HG03066 (cell line): Measurements from ENCODE around the gene KRTAP5-6.
"Not testable (repeated sequence)": the region's sequence is repeated elsewhere in the genome, so short reads cannot be mapped to it uniquely, and the experiment has no call there.

Experiments used
- ATAC-seq: cut with Tn5 transposase; IDR thresholded peaks from one replicate; pipeline ENCODE4 v1.9.1; 2021; ENCODE audit warnings: low read depth; ENCODE audit not compliant: unreplicated experiment

Gene KRTAP5-6

GRCh38 chr11:1661454-1662269 lies 35.3 kb upstream of the KRTAP5-6 start:
- ATAC-seq, result not testable (repeated sequence)

- not testable (repeated sequence) for ATAC-seq
Measured at GRCh38 chr11:1662699-1663283, 34.2 kb upstream of the KRTAP5-6 start.

GRCh38 chr11:1665313-1665712 lies 31.7 kb upstream of the KRTAP5-6 start:
- no peak for ATAC-seq

- ATAC-seq, result no peak
Measured at GRCh38 chr11:1667121-1667850, 29.7 kb upstream of the KRTAP5-6 start.

- ATAC-seq, result no peak
Measured at GRCh38 chr11:1667906-1668305, 29.1 kb upstream of the KRTAP5-6 start.

GRCh38 chr11:1668911-1669473 lies 28.0 kb upstream of the KRTAP5-6 start:
- no peak for ATAC-seq

GRCh38 chr11:1669546-1670218 lies 27.3 kb upstream of the KRTAP5-6 start:
- ATAC-seq, result no peak

GRCh38 chr11:1670457-1670856 lies 26.5 kb upstream of the KRTAP5-6 start:
- not testable (repeated sequence) for ATAC-seq

- no peak for ATAC-seq
Measured at GRCh38 chr11:1670905-1671371, 26.1 kb upstream of the KRTAP5-6 start.

GRCh38 chr11:1671658-1672057 lies 25.3 kb upstream of the KRTAP5-6 start:
- ATAC-seq, result no peak

- ATAC-seq, result no peak
Measured at GRCh38 chr11:1672613-1673350, 24.2 kb upstream of the KRTAP5-6 start.

GRCh38 chr11:1673446-1674172 lies 23.4 kb upstream of the KRTAP5-6 start:
- no peak for ATAC-seq

GRCh38 chr11:1674173-1675131 lies 22.5 kb upstream of the KRTAP5-6 start:
- no peak for ATAC-seq

GRCh38 chr11:1675536-1676228 lies 21.3 kb upstream of the KRTAP5-6 start:
- no peak for ATAC-seq

- no peak for ATAC-seq
Measured at GRCh38 chr11:1676229-1676740, 20.7 kb upstream of the KRTAP5-6 start.

GRCh38 chr11:1679881-1680280 lies 17.1 kb upstream of the KRTAP5-6 start:
- no peak for ATAC-seq

- ATAC-seq, result no peak
Measured at GRCh38 chr11:1682225-1682905, 14.6 kb upstream of the KRTAP5-6 start.
